ENCODE measurements around the gene CDK6.

GRCh38 chr7:92797693-92798092 is 38.7 kb downstream of the CDK6 start:
- peak in 3 of 4 experiments; percentile 8 to 43 (median 31) for TF ChIP-seq CTCF (IDR thresholded peaks at IDR 0.05)
- TF ChIP-seq POLR2A (IDR thresholded peaks at IDR 0.05) = no peak

Measured in gastroesophageal sphincter (tissue), 3 donors.